Right atrium auricular region (tissue), 2 donors: Measurements from ENCODE around the gene OGFR. TPM values are rescaled to one million over a fixed set of nuclear protein-coding genes. Genes with fewer than 3 reads are reported as not detected.

ENCODE experiments used
- DNase-seq: peaks from one replicate; pipeline ENCODE4 v3.0.0-alpha.2; 2019; ENCODE audit warnings: low spot score
- H3K27ac ChIP-seq, 2 donors: fragments of 200-600 bp; sonication (generic); 1 replicate in 1 of 2; 2 replicates in 1 of 2; pipeline ENCODE4 v1.5.1; 2016 to 2019
- H3K27me3 ChIP-seq, 2 donors: fragments of 200-600 bp; sonication (generic); one replicate each; pipeline versions ENCODE4 v1.5.1 to v1.6.0; 2017 to 2019
- H3K36me3 ChIP-seq: fragments of 200-600 bp; sonication (generic); one replicate; pipeline ENCODE4 v1.5.1; 2016
- H3K4me1 ChIP-seq, 2 donors: fragments of 200-600 bp; sonication (generic); one replicate each; pipeline versions ENCODE4 v1.5.1 to v1.6.0; 2017 to 2019
- H3K4me3 ChIP-seq, 2 donors: fragments of 200-600 bp; sonication (generic); 1 replicate in 1 of 2; 2 replicates in 1 of 2; pipeline ENCODE4 v1.5.1; 2017 to 2019; ENCODE audit warnings: mild to moderate bottlenecking in 1 of 2, moderate library complexity in 1 of 2
- H3K9me3 ChIP-seq, 2 donors: fragments of 200-600 bp; sonication (generic); one replicate each; pipeline ENCODE4 v1.5.1; 2019
- CTCF ChIP-seq, 2 donors: fragments of 200-600 bp; sonication (generic); IDR thresholded peaks; one replicate each; pipeline ENCODE4 v1.5.1; 2019; ENCODE audit warnings: antibody characterized with exemption in 2 of 2
- total RNA-seq, 2 donors: library from RNA; depleted of rRNA; stranded (reverse); fragments of >200 nt; gene quantifications; one replicate each; pipeline ENCODE4 v1.1.0, GENCODE V29; 2016

OGFR gene
- total RNA-seq, 2 donors from 2014 or later, result 17.3 to 31.2 TPM

DNA sequence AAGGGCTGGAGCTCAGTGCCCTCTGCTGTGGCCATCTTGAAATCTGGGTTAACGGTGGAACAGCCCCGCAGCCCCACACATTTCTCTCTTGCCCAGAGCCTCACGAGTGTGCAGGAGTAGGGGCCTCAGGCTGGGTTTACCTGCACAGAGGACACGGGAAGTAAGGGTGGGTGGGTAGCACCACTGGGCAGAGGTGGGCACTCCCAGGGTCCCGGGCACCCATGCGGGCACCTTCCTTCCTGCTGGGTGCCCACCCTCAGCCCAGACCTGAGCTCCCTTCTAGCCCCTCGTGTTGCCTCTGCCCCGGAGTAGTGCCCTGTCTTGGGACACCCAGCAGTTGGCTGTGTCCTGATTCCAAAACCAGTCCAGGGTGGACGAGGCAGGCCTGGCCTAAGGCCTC is 23.4 kb downstream of the OGFR start:
- H3K4me1 ChIP-seq, result peaks cover 0 to 18% of the 10 kb centered on the region in 2 donors
- no peaks in the 10 kb centered on the region for H3K27me3 ChIP-seq
- TF ChIP-seq CTCF (IDR thresholded peaks at IDR 0.05), result no peak
- no peaks in the 10 kb centered on the region for H3K9me3 ChIP-seq
- H3K27ac ChIP-seq, result no peak overlapping the region
- no peak overlapping the region for H3K4me3 ChIP-seq
- no peak for DNase-seq
- H3K36me3 ChIP-seq, result no peaks in the 10 kb centered on the region

DNA sequence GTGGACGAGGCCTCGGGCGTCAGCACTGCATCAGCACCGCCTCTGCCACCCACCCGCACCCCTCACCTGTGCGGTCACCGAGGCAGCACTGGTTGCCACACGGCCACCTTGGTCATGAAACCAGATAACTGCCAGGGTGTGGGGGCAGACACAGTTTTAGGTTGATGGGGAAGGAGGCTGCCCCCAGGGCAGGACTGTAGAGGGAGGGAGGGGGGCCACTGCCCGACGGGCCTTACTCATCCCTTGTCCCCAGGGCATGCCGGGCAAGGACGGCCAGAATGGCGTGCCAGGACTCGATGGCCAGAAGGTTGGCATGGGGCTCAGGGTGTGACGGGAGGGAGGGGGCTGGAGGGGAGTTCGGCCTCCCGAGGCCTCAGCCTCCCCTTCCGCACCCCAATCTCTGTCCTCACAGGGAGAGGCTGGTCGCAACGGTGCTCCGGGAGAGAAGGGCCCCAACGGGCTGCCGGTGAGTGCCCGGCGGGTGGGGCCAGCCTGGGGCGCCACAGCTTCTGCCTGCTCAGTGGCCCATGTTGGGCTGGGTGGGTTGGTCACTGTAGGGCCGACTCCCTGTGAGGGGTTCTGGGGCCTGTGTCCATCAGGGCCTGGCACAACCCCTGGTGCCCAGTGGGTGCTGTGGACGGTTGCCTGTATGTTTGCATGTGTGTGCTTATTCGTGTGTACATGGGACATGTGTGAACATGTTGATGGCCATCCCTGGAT is 24.0 kb downstream of the OGFR start:
- no peaks in the 10 kb centered on the region for H3K27me3 ChIP-seq
- H3K4me1 ChIP-seq, result peaks cover 0 to 18% of the 10 kb centered on the region in 2 donors
- no peaks in the 10 kb centered on the region for H3K9me3 ChIP-seq
- H3K27ac ChIP-seq, result no peak overlapping the region
- DNase-seq, result no peak
- H3K4me3 ChIP-seq, result no peak overlapping the region
- no peaks in the 10 kb centered on the region for H3K36me3 ChIP-seq
- TF ChIP-seq CTCF (IDR thresholded peaks at IDR 0.05), result no peak

GRCh38 chr20:62829231-62830230 is 24.9 kb downstream of the OGFR start:
- Histone ChIP-seq H3K4me3 (no peak overlapping the region), H3K27me3 (no peaks in the 10 kb centered on the region), H3K9me3 (no peaks in the 10 kb centered on the region), H3K36me3 (no peaks in the 10 kb centered on the region), H3K27ac (no peak overlapping the region), H3K4me1 (peaks cover 0 to 9% of the 10 kb centered on the region in 2 donors)
- no peak for TF ChIP-seq CTCF (IDR thresholded peaks at IDR 0.05)
- no peak for DNase-seq

- H3K27ac ChIP-seq, result no peak overlapping the region
Observed at GRCh38 chr20:62830251-62830650, 25.6 kb downstream of the OGFR start.

DNA sequence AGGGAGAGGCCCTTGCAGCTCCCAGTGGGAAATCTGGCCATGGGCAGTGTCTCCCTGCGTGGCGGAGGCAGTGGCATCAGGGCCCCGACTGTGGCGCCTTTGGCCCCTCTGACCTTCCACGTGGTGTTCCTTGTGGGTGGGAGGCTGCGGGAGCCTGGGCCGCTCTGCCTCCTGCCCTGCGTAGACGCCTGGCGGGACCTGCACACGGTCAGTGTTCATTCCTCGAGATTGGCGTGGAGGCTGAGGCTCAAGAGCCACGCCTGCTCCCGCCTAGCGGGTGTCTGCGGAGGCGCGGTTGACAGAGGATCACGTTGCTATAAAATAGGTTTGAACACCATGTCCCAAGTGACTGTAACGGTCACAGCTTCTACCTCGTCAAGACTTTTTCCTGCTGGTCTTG is 26.2 kb downstream of the OGFR start:
- H3K36me3 ChIP-seq, result no peaks in the 10 kb centered on the region
- H3K4me3 ChIP-seq, result no peak overlapping the region
- no peak for DNase-seq
- no peak for TF ChIP-seq CTCF (IDR thresholded peaks at IDR 0.05)
- no peaks in the 10 kb centered on the region for H3K27me3 ChIP-seq
- no peaks in the 10 kb centered on the region for H3K9me3 ChIP-seq
- no peak overlapping the region for H3K27ac ChIP-seq
- peaks cover 0 to 6% of the 10 kb centered on the region in 2 donors for H3K4me1 ChIP-seq

More at GRCh38 chr20:62830251-62830650, 25.6 kb downstream of the OGFR start:
- DNase-seq, result no peak
- TF ChIP-seq CTCF (IDR thresholded peaks at IDR 0.05), result no peak
- H3K36me3 ChIP-seq, result no peaks in the 10 kb centered on the region
- H3K27me3 ChIP-seq, result no peaks in the 10 kb centered on the region
- peaks cover 0 to 6% of the 10 kb centered on the region in 2 donors for H3K4me1 ChIP-seq
- no peak overlapping the region for H3K4me3 ChIP-seq
- no peaks in the 10 kb centered on the region for H3K9me3 ChIP-seq
